Thymus (tissue), 11 donors: ENCODE data around the gene S100A7. TPM values are rescaled to one million over a fixed set of nuclear protein-coding genes. Genes with fewer than 3 reads are reported as not detected.
"Not testable (repeated sequence)": the region's sequence is repeated elsewhere in the genome, so short reads cannot be mapped to it uniquely, and the experiment has no call there.

Source experiments
- DNase-seq, 9 donors: peaks; one replicate each; pipeline ENCODE4 v3.0.0-alpha.2; 2013; ENCODE audit warnings: low spot score in 9 of 9, low read depth in 6 of 9, missing footprints in 1 of 9
- H3K27ac ChIP-seq, 2 donors: one replicate each; pipeline ENCODE4 v1.5.1; 2013; ENCODE audit warnings: control low read depth in 1 of 2, low read depth in 1 of 2, low read length in 1 of 2, mild to moderate bottlenecking in 1 of 2, moderate library complexity in 1 of 2
- H3K27me3 ChIP-seq, 2 donors: one replicate each; pipeline ENCODE4 v1.5.1; 2013; ENCODE audit warnings: low read length in 1 of 2; ENCODE audit not compliant: control insufficient read depth in 2 of 2, insufficient read depth in 1 of 2
- H3K36me3 ChIP-seq, 2 donors: one replicate each; pipeline ENCODE4 v1.5.1; 2013; ENCODE audit warnings: low read length in 1 of 2, mild to moderate bottlenecking in 1 of 2, moderate library complexity in 1 of 2; ENCODE audit not compliant: control insufficient read depth in 2 of 2, insufficient read depth in 2 of 2
- H3K4me1 ChIP-seq, 2 donors: one replicate each; pipeline ENCODE4 v1.5.1; 2013; ENCODE audit warnings: low read length in 2 of 2; ENCODE audit not compliant: control insufficient read depth in 2 of 2, insufficient read depth in 2 of 2
- H3K4me3 ChIP-seq, 2 donors: one replicate each; pipeline ENCODE4 v1.5.1; 2013; ENCODE audit warnings: low read length in 2 of 2, control low read depth in 1 of 2, mild to moderate bottlenecking in 1 of 2
- H3K9me3 ChIP-seq, 2 donors: one replicate each; pipeline ENCODE4 v1.5.1; 2013; ENCODE audit warnings: low read length in 1 of 2, mild to moderate bottlenecking in 1 of 2; ENCODE audit not compliant: control insufficient read depth in 2 of 2, insufficient read depth in 1 of 2
- WGBS: extraction: QIAGEN DNeasy Blood & Tissue Kit; methylation state at CpG from one replicate; pipeline ENCODE4 v1.1.7; 2013; 5-methylcytosine and 5-hydroxymethylcytosine counted together
- polyA plus RNA-seq: library from polyadenylated mRNA; stranded (reverse); fragments of 200-250 nt; gene quantifications from one replicate; pipeline ENCODE4 v1.2.3, GENCODE V29; 2013
- total RNA-seq: library from RNA; stranded (reverse); fragments of 120-200 nt; gene quantifications from one replicate; pipeline ENCODE4 v1.2.4, GENCODE V29; 2013
- donor health status: healthy.

S100A7 gene
- total and polyA plus RNA-seq, 2 donors = 5.9 to 247 TPM

DNA sequence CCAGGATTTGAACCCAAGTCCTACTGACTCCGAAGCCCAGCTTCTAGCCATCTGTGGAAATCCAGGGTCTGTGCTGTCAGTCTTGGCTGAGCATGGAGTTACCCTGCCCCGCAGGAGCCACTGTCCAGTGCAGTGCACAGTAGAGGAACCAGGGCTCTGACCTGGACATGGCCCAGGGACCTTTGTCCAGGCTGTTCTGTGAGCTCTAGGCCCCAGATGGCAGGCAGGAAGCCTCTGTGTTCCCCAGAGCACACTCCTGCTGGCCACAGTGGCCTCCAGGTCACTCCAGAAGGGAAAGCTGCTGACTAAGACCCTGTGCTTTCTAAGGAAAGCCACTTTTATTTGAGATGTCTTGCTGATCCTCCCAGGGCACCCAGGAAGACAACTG lies 30.3 kb downstream of the S100A7 start:
- H3K9me3 ChIP-seq = no peaks in the 10 kb centered on the region
- no peaks in the 10 kb centered on the region for H3K36me3 ChIP-seq
- no peaks in the 10 kb centered on the region for H3K4me1 ChIP-seq
- no peak for DNase-seq
- no peak overlapping the region for H3K27ac ChIP-seq
- WGBS = 93% methylated on average over 2 of the region's 2 CpGs
- no peak overlapping the region for H3K4me3 ChIP-seq
- no peaks in the 10 kb centered on the region for H3K27me3 ChIP-seq

DNA sequence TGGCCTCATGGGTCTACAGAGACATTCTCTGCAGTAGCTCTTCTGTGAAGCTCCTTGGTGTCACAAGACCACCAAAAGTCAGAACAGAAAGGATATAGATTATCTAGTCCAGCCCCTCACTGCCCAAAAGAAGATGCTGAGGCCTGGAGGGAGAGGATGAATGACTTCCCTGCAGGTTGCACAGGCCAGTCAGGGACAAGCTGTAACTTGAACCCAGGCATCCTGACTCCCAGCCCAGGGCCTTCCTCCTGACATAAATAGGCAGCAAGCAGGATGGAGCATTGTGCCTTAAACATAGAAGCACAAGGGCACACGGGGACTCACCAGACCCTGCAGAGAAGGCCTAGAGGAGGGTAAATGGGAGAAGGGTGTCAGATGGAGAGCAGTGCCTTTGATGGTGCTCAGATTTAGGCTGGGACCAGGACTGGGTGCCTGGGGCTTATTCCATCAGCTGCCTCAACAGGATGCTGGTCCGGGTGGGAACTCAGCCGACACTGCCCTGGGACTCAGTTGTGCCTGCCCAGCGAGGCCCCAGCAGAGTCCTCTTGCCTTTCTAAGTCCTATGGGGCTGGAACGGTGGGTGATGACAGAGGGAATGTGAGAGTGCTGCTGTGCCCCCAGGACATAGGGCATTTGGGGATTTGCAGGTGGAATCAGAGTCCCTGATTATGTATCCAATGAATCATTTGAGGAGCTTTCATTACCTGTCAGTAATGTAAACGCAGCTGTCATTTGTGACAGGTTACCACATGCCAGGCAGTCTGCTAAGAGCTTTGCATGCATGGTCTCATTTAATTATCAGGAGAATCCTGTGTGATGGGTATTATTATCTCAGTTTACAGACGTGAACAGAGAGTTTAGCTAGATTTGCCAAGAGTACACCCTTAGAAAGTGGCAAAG lies 30.9 kb downstream of the S100A7 start:
- no peak overlapping the region for H3K27ac ChIP-seq
- H3K27me3 ChIP-seq = no peaks in the 10 kb centered on the region
- H3K36me3 ChIP-seq = no peaks in the 10 kb centered on the region
- DNase-seq = no peak
- H3K4me3 ChIP-seq = no peak overlapping the region
- 90% methylated on average over 7 of the region's 7 CpGs for WGBS
- no peaks in the 10 kb centered on the region for H3K4me1 ChIP-seq
- H3K9me3 ChIP-seq = no peaks in the 10 kb centered on the region

DNA sequence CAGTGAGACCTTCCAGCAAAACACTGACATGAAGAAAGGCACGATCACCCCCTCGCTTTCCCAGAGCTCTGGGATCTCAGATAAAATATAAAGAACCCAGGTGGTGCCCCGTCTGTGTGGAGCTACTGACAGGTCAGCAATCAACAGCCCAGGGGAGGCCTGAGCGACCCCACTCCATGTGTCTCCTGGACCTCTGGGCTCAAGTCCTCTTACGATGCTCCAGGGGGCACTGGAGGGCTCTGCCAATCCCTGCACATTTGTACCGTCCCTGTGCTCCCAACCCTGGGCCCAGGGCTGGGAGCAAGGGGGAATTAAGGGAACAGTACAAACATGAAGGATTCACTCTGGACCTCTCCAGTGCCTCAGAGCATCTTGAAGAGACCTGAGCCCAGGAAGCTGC lies 31.7 kb downstream of the S100A7 start:
- H3K27me3 ChIP-seq = no peaks in the 10 kb centered on the region
- WGBS = 70% methylated on average over 6 of the region's 6 CpGs
- H3K9me3 ChIP-seq = no peaks in the 10 kb centered on the region
- H3K36me3 ChIP-seq = no peaks in the 10 kb centered on the region
- H3K4me1 ChIP-seq = no peaks in the 10 kb centered on the region
- no peak overlapping the region for H3K4me3 ChIP-seq
- DNase-seq = no peak
- H3K27ac ChIP-seq = no peak overlapping the region

DNA sequence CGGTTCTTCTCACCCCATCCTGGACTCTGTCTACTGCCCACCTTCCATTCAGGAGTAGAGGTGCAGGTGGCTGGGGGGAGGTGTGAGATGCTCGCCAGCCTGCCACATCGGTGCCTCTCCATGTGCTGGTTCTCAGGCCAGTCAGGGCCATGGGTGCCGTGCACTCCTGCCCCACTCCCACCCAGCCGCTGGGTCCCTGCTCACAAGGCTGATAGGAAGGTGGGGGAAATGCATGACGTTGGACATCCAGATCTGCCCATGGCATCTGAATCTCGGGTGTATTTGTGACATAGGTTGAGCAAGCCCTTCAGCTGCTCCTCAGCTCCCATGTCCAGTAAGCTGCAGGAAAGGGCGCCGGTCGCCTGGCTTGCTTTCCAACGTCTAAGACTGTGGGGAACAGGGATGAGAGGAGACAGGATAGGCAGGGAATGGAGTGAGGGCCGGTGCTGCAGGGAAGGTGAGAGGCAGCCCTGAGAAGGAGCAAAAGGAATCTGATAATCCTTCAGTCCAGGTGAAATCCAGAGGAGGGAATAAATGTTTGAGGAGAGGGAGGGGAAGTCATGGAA lies 32.3 kb downstream of the S100A7 start:
- 86% methylated on average over 12 of the region's 12 CpGs for WGBS
- Histone ChIP-seq H3K4me3 (no peak overlapping the region), H3K27me3 (no peaks in the 10 kb centered on the region)

DNA sequence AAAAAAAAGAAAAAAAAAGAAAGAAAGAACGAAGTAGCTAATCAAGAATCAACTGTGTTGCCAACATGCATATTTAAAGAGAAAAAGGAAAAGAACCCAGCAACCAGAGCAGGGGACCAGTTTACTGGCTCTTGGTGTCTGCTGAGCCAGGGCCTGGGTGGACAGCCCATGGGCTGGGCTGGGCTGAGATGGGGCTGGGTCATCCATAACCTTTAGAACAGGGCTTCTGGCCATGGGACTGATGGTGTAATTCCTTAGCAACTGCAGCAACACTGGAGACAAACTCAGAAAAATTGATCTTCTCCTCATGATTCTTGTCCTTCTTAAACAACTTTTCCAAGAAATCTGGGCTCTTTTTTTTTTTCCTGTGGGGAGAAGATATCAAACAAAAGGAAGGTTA lies 33.6 kb downstream of the S100A7 start:
- Histone ChIP-seq H3K36me3 (no peaks in the 10 kb centered on the region), H3K27ac (no peak overlapping the region), H3K4me1 (no peaks in the 10 kb centered on the region), H3K9me3 (no peaks in the 10 kb centered on the region), H3K27me3 (no peaks in the 10 kb centered on the region), H3K4me3 (no peak overlapping the region)
- WGBS = 38% methylated on average over 1 of the region's 1 CpG
- no peak for DNase-seq

More for the DNA sequence above, 32.3 kb downstream of the S100A7 start:
- DNase-seq = no peak
- Histone ChIP-seq H3K36me3 (no peaks in the 10 kb centered on the region), H3K9me3 (no peaks in the 10 kb centered on the region), H3K4me1 (no peaks in the 10 kb centered on the region), H3K27ac (no peak overlapping the region)

DNA sequence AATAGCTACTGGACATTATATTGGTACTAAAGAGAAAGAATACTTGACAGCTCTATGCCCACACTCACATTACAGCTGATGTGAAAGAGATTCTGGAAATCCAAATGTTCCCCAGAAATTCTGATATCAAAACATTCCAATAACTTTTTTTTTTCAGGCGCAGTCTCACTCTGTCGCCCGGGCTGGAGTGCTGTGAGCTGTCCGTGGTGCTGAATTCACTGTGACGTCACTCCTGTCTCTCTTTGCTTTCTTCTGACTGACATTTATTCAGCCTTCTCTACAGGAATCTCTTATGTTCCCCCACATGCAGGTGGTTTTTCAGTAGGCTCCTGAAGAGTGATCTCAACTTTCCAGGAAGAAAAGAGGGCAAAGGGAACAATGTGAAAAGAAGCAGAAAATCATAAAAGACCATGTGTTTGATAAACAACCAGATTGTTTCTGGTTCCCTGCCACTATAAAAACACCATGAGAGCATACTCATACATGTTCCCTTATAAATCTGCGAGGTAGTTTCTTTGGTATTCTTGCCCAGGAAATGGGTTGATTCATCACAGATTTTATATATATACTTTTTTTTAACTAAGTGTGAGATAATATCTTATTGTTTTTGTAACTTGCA lies 37.9 kb downstream of the S100A7 start:
- peak; percentile 41 to 86 (median 71) for DNase-seq
- no peak overlapping the region for H3K27ac ChIP-seq
- 11% methylated on average over 6 of the region's 6 CpGs for WGBS
- no peaks in the 10 kb centered on the region for H3K27me3 ChIP-seq
- H3K9me3 ChIP-seq = no peaks in the 10 kb centered on the region
- H3K4me3 ChIP-seq = no peak overlapping the region
- no peaks in the 10 kb centered on the region for H3K4me1 ChIP-seq
- no peaks in the 10 kb centered on the region for H3K36me3 ChIP-seq

DNA sequence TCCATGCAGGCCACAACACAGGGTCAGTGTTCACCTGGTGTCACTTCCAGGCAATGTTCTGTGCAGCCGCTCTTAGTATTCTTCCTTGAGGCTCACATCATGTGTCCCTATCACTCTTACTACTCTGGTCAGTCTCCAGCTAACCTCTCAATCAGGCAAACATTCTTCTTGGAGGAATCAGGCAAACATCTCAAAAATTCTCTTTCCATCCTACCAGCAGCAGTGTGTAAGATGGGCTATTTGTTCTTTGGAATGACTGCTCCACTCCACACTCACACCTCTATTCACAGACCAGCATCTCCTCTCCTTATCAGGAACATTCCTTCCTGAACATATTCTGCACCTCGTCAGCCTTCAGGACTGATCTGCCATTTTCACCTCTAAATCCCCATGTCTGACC lies 40.1 kb downstream of the S100A7 start:
- 88% methylated on average over 2 of the region's 2 CpGs for WGBS
- H3K4me3 ChIP-seq = no peak overlapping the region
- H3K27ac ChIP-seq = no peak overlapping the region
- DNase-seq = no peak
- no peaks in the 10 kb centered on the region for H3K36me3 ChIP-seq
- no peaks in the 10 kb centered on the region for H3K9me3 ChIP-seq
- no peaks in the 10 kb centered on the region for H3K27me3 ChIP-seq
- no peaks in the 10 kb centered on the region for H3K4me1 ChIP-seq

DNA sequence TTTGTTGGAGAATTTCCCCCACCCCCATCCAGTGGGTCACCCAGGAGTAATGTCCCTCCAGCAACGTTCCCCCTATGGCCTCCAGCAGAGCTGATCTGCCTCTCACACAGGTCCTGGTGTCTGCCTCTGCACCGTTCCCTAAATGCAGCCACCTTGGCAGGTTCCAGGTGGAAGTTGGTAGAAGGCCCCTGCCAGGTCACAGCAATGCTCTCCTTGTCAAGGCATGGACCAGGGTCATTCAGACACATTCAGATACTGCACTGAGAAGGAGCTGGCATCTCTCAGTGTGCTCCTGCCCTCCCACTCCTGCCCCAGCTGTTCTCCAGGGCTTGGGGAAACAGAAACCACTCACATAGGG lies 41.0 kb downstream of the S100A7 start:
- DNase-seq, H3K27me3 ChIP-seq: not testable (repeated sequence)
- 71% methylated on average over 2 of the region's 2 CpGs for WGBS

DNA sequence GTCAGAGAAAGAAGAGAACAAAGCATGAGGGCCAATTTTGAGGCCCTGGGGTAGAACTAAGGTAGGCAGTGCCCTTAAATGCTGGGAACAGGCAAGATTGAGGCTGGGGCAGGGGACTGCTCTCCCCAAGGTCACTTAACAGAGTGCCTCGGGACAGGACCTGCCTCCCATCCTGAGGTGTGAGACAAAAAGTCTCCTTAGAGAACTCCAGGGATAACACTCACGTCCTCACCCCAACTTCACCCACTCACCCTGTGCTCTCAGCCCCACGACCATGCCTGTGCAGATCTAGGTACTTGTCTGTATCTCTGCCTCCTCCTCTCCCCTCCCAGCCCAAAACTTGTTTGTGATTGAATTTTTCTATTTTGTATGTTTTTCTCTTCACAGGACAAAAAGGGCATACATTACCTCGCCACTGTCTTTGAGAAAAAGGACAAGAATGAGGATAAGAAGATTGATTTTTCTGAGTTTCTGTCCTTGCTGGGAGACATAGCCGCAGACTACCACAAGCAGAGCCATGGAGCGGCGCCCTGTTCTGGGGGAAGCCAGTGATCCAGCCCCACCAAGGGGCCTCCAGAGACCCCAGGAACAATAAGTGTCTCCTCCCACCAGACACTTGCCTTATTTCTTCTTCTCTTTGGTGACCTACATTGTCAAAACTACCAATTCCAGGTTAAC lies 41.6 kb downstream of the S100A7 start:
- H3K9me3 ChIP-seq, DNase-seq, H3K36me3 ChIP-seq, H3K4me1 ChIP-seq, H3K27me3 ChIP-seq, H3K27ac ChIP-seq, H3K4me3 ChIP-seq: not testable (repeated sequence)
- WGBS = 79% methylated on average over 7 of the region's 7 CpGs

More for the DNA sequence above, 41.0 kb downstream of the S100A7 start:
- not testable (repeated sequence) for H3K4me3 ChIP-seq, H3K9me3 ChIP-seq, H3K27ac ChIP-seq, H3K4me1 ChIP-seq, H3K36me3 ChIP-seq
